ENCODE data around the gene POC1A. TPM values are rescaled to one million over a fixed set of nuclear protein-coding genes. Genes with fewer than 3 reads are reported as not detected.

POC1A gene
- total RNA-seq, 1 experiment from 2014 or later, result 29.0 TPM

DNA sequence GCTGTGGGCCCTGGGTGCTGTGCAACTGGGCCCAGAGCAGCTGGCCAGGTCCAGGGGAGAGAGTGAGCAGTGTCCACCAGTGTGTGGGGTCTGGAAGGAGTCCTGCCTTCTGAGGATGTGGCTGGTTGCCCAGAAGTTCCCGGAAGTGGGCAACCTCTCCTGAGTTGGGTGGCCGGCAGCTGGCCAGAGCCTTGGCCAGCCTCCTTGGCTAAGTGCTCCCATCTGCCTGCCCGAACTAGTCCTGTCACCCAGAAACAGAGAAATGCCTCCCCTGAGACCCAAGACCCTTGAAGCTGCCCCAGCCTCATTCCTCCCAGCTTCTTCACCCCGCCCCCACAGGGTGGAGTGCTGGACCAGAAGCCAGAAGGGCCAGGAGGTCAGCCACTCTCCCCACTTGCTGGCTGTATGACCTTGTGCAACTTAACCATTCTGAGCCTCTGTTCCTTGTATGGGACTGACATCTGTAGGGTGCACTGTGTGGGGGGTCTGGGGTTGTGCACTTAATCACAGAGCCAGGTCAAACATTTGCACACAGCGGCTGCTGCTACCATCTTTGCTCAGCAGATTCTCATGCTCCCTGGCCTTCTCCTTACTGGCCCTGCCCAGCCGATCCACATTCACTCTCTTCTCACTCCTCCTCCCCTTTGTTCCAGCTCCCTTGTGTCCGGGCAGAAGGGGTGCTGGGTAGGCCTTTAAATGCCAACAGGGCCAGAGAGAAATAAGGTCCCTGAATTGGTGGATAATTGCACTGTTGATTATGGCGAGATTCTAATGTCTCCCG is 36.3 kb upstream of the POC1A start:
- Histone ChIP-seq H2BK15ac (ENCODE audit: low read depth, low read length) (no peak overlapping the region), H4K91ac (ENCODE audit: insufficient read length, low read depth, low read length) (no peak overlapping the region), H3K23ac (ENCODE audit: insufficient read length, low read depth, low read length) (no peak overlapping the region), H3T11ph (ENCODE audit: low read length) (no peak overlapping the region), H3K79me1 (ENCODE audit: insufficient read depth, low read depth, low read length, poor library complexity, severe bottlenecking) (no peaks in the 10 kb centered on the region), H3K9ac (ENCODE audit: extremely low read depth, insufficient read length, low read length) (no peak overlapping the region), H2BK120ac (ENCODE audit: low read depth, low read length, poor library complexity, severe bottlenecking) (no peak overlapping the region), H3K18ac (ENCODE audit: insufficient read length, low read depth, low read length) (no peak overlapping the region), H4K8ac (replicated peaks; ENCODE audit: insufficient read length, low read depth, low read length) (no peak overlapping the region), H2BK20ac (ENCODE audit: low read depth, low read length, poor library complexity, severe bottlenecking) (no peak overlapping the region), H3K23me2 (ENCODE audit: insufficient read length, low read depth, low read length, poor library complexity, severe bottlenecking) (no peaks in the 10 kb centered on the region), H2BK5ac (ENCODE audit: insufficient read length, low read length) (no peak overlapping the region), H3K56ac (ENCODE audit: insufficient read length, low read depth, low read length) (no peak overlapping the region), H3K27ac (ENCODE audit: insufficient read length, low read depth, low read length) (no peak overlapping the region), H4K5ac (ENCODE audit: insufficient read length, low read depth, low read length) (no peak overlapping the region), H4K20me1 (ENCODE audit: control insufficient read depth, insufficient read depth, insufficient read length) (no peaks in the 10 kb centered on the region), H3K27me3 (ENCODE audit: insufficient read depth, low read length) (no peaks in the 10 kb centered on the region; the same call in 1 of the 2 replicates), H3K4me2 (ENCODE audit: insufficient read depth, insufficient read length, low read length) (no peak overlapping the region), H2AK5ac (ENCODE audit: insufficient read length, low read length) (no peak overlapping the region), H3K14ac (ENCODE audit: insufficient read depth, low read length) (no peak overlapping the region), H3K4ac (ENCODE audit: low read depth, low read length) (no peak overlapping the region), H2BK12ac (ENCODE audit: insufficient read length, low read depth, low read length) (no peak overlapping the region), H3K9me3 (ENCODE audit: control insufficient read depth, low read depth, low read length) (no peaks in the 10 kb centered on the region), H3K4me1 (ENCODE audit: insufficient read depth, low read length) (no peaks in the 10 kb centered on the region), H2AFZ (ENCODE audit: low read length) (no peak overlapping the region), H3K79me2 (ENCODE audit: insufficient read depth, low read length) (no peaks in the 10 kb centered on the region)
- Mint-ChIP-seq H3K27ac (no peak overlapping the region), H3K9me3 (no peaks in the 10 kb centered on the region), H3K27me3 (ENCODE audit: low read depth) (peaks cover 9% of the 10 kb centered on the region), H3K36me3 (ENCODE audit: insufficient read depth in 1 of 3, low read depth in 3 of 3) (no peaks in the 10 kb centered on the region), H3K4me1 (peaks cover 3 to 9% of the 10 kb centered on the region in 2 experiments; a peak in 3 of 4 replicates), H3K4me3 (peak overlapping the region in 1 of 2 experiments; percentile 12; a peak in 1 of 5 replicates)
- WGBS (ENCODE audit: extremely low coverage, insufficient read length, low lambda C conversion rate), result no CpG with 5 or more reads among the region's 9 CpGs
- TF ChIP-seq, protein P1, sequence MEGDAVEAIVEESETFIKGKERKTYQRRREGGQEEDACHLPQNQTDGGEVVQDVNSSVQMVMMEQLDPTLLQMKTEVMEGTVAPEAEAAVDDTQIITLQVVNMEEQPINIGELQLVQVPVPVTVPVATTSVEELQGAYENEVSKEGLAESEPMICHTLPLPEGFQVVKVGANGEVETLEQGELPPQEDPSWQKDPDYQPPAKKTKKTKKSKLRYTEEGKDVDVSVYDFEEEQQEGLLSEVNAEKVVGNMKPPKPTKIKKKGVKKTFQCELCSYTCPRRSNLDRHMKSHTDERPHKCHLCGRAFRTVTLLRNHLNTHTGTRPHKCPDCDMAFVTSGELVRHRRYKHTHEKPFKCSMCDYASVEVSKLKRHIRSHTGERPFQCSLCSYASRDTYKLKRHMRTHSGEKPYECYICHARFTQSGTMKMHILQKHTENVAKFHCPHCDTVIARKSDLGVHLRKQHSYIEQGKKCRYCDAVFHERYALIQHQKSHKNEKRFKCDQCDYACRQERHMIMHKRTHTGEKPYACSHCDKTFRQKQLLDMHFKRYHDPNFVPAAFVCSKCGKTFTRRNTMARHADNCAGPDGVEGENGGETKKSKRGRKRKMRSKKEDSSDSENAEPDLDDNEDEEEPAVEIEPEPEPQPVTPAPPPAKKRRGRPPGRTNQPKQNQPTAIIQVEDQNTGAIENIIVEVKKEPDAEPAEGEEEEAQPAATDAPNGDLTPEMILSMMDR (conservative IDR thresholded peaks at IDR 0.05), result no peak
- DNase-seq, result no peak

Measured in H9 (cell line).